Measurements from ENCODE around the gene CHCHD3.

DNA sequence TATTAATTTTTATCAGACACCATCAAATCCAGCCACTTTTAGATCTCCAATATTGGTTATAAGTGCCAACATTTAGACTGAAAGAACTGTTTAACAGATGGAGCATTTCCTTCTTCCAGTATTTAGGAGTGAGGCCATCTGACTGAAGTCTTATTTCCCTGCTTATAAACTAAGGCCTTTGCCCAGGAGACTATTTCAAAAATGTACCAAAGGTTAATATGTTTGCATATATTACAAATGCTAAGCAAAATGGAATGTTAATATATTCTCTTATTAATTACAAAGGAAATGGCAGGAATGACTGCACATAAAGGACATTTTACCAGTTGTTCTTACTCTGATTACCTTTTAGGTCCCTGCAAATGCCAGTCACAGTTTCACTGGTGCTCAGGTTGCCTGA is 266.8 kb downstream of the CHCHD3 start:
- TF ChIP-seq CTCF (IDR thresholded peaks at IDR 0.05; ENCODE audit: low read depth, low read length) (no peak), EZH2phosphoT487 (IDR thresholded peaks at IDR 0.05; ENCODE audit: low read depth) (no peak)
